Hepatocyte (in vitro differentiated cells): ENCODE measurements around the gene NDC1.

Experiments
- CTCF ChIP-seq: fragments of 200-600 bp; sonication (generic); IDR thresholded peaks from 2 replicates; pipeline ENCODE4 v1.5.1; 2016; ENCODE audit warnings: antibody characterized with exemption, mild to moderate bottlenecking; ENCODE audit not compliant: poor library complexity
- EZH2 ChIP-seq: fragments of 200-600 bp; sonication (generic); IDR thresholded peaks from 2 replicates; pipeline ENCODE4 v1.6.1; 2016; ENCODE audit warnings: antibody characterized with exemption, mild to moderate bottlenecking, borderline replicate concordance
- EZH2phosphoT487 ChIP-seq: fragments of 200-600 bp; sonication (generic); IDR thresholded peaks from one replicate; pipeline ENCODE4 v1.6.1; 2018; ENCODE audit warnings: antibody characterized with exemption, mild to moderate bottlenecking, low read depth, moderate library complexity; ENCODE audit not compliant: unreplicated experiment, severe bottlenecking

GRCh38 chr1:53732912-53733317 lies 105.2 kb downstream of the NDC1 start:
- TF ChIP-seq CTCF: no peak
- no peak for TF ChIP-seq EZH2
- TF ChIP-seq EZH2phosphoT487: no peak
